ENCODE data around the gene IFNAR1. TPM values are rescaled to one million over a fixed set of nuclear protein-coding genes. Genes with fewer than 3 reads are reported as not detected.

Gene IFNAR1
- total and polyA plus RNA-seq, 2 of the 4 experiments (the other 2 are of a cell fraction), result 7.8 to 9.9 TPM

GRCh38 chr21:33388188-33388587 lies 63.4 kb downstream of the IFNAR1 start:
- Histone ChIP-seq H4K8ac (ENCODE audit: low read depth in 2 of 2, low read length in 2 of 2) (no peak overlapping the region), H3K79me1 (ENCODE audit: low read depth in 1 of 2, low read length in 2 of 2) (no peaks in the 10 kb centered on the region), H3K14ac (replicated peaks; ENCODE audit: low read depth, low read length) (no peak overlapping the region), H3K56ac (ENCODE audit: extremely low read depth, insufficient read depth, low read length) (no peak overlapping the region), H4K91ac (ENCODE audit: insufficient read depth, low read depth, low read length) (no peak overlapping the region), H3K4me3 (ENCODE audit: insufficient read depth, low read depth, low read length) (no peak overlapping the region), H2BK15ac (ENCODE audit: low read depth, low read length) (no peak overlapping the region), H3K9me3 (ENCODE audit: control insufficient read depth, insufficient read depth, low read length) (no peaks in the 10 kb centered on the region), H3K4me1 (ENCODE audit: control insufficient read depth, insufficient read depth, low read length) (peaks cover 2% of the 10 kb centered on the region), H3K23ac (ENCODE audit: low read depth, low read length) (no peak overlapping the region), H2AK5ac (ENCODE audit: low read depth, low read length) (no peak overlapping the region), H4K5ac (ENCODE audit: low read depth, low read length) (no peak overlapping the region), H3K4me2 (ENCODE audit: low read depth, low read length) (no peak overlapping the region), H2BK5ac (ENCODE audit: low read depth, low read length, poor library complexity, severe bottlenecking) (no peak overlapping the region), H3K4ac (ENCODE audit: low read depth, low read length) (no peak overlapping the region), H3K9me1 (ENCODE audit: insufficient read depth, low read length) (0 out of 2 replicates have a peak, but pooled peaks cover 3% of the 10 kb centered on the region), H2BK120ac (ENCODE audit: low read depth, low read length) (no peak overlapping the region), H3K36me3 (ENCODE audit: control insufficient read depth, insufficient read depth, low read length) (no peaks in the 10 kb centered on the region), H2AK9ac (replicated peaks; ENCODE audit: low read depth, low read length, poor library complexity) (no peak overlapping the region), H2BK20ac (ENCODE audit: low read depth, low read length) (no peak overlapping the region), H3K27ac (ENCODE audit: insufficient read depth, low read length) (no peak overlapping the region), H3K18ac (ENCODE audit: low read depth, low read length) (no peak overlapping the region), H3K27me3 (ENCODE audit: control insufficient read depth, insufficient read depth, low read length) (peaks cover 6% of the 10 kb centered on the region), H2AFZ (replicated peaks; ENCODE audit: low read length, poor library complexity) (no peak overlapping the region), H3K9ac (ENCODE audit: low read depth, low read length) (no peak overlapping the region), H4K20me1 (ENCODE audit: insufficient read depth, low read length) (no peaks in the 10 kb centered on the region)
- no TSS peak for BruUV-seq (replicated peaks)
- TF ChIP-seq CEBPB (IDR thresholded peaks at IDR 0.05; ENCODE audit: low read depth, low read length) (no peak), RAD21 (IDR thresholded peaks at IDR 0.05; ENCODE audit: low read length) (no peak), CTCF (conservative IDR thresholded peaks at IDR 0.05; ENCODE audit: low read depth, low read length) (no peak), MAFK (IDR thresholded peaks at IDR 0.05; ENCODE audit: low read depth, low read length) (no peak), ELK1 (IDR thresholded peaks at IDR 0.05; ENCODE audit: borderline replicate concordance, low read depth, low read length) (no peak), NFE2L2 (IDR thresholded peaks at IDR 0.05; ENCODE audit: low read depth, low read length) (no peak), FOS (IDR thresholded peaks at IDR 0.05; ENCODE audit: low read depth, low read length) (no peak), BHLHE40 (IDR thresholded peaks at IDR 0.05; ENCODE audit: low read depth, low read length) (no peak), RFX5 (IDR thresholded peaks at IDR 0.05; ENCODE audit: low read depth, low read length) (no peak), POLR2A (IDR thresholded peaks at IDR 0.05; ENCODE audit: low read depth, low read length) (no peak), CHD1 (IDR thresholded peaks at IDR 0.05; ENCODE audit: low read depth, low read length) (no peak), USF2 (IDR thresholded peaks at IDR 0.05; ENCODE audit: low read depth, low read length) (no peak), MXI1 (IDR thresholded peaks at IDR 0.05; ENCODE audit: borderline replicate concordance, low read depth, low read length) (no peak), SMC3 (IDR thresholded peaks at IDR 0.05; ENCODE audit: low read depth, low read length) (no peak), RCOR1 (IDR thresholded peaks at IDR 0.05; ENCODE audit: insufficient replicate concordance, low read length) (no peak), MAZ (IDR thresholded peaks at IDR 0.05; ENCODE audit: borderline replicate concordance, low read depth, low read length) (no peak)
- POLR2A ChIA-PET (ENCODE audit: unreplicated experiment), result no interaction called here
- 100% methylated on average over 2 of the region's 4 CpGs; no CpG with 5 or more reads in 1 of the 2 experiments for WGBS, 2 experiments (ENCODE audit: extremely low coverage in 2 of 2, insufficient read length in 1 of 2)
- DNase-seq (no peak), ATAC-seq (ENCODE audit: low read depth) (no peak)
- CTCF ChIA-PET, result no interaction called here
- dilution Hi-C loops (cut with HindIII; ENCODE audit: low sequenced_read_pairs, unreplicated experiment) (no loop called here), intact Hi-C loops (cut with micrococcal nuclease) (no loop called here), in situ Hi-C loops (cut with MboI; ENCODE audit: low sequenced_read_pairs) (no loop called here)

Data from IMR-90 (cell line).